Measurements from ENCODE around the gene KRT26. TPM values are rescaled to one million over a fixed set of nuclear protein-coding genes. Genes with fewer than 3 reads are reported as not detected.
A peak's percentile ranks its signal among the peaks of the same experiment; 100 is the strongest.

KRT26 gene
- total RNA-seq, 1 donor from 2014 or later, result not detected

DNA sequence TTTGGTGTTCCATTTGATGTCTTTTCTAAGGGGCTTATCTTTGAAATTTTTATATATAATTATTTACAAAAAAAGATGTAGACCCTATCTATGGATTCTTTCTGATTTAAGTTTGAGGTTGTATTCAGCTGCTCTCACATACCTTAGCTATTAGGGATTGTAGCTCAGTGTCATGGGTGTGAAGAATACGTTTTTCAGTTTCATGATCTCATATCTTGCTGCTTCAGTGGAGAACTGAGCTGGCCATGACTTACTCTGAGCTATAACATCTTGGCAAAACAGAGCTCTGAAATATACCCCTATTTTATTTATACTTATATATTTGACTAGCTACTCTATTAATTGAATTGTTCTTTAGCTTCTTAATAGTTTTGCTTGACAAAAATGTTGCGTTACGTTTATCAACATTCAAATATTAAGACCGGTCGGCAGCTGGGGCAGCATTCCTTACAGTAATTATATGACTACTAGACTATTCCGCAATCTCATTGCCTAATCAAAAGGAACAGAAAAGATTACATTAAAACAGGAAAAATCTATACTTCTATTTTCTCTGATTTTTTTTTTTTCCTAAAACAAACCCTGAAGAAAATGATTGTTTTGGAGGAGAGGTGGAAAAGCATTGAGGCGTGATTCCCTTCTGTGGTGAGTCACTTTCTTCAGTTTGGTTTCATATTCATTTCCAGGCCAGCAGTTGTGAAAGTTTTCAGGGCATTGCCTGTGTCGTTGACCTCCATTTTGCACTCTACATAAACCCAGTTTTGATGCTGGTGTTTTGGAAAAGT lies 44.4 kb downstream of the KRT26 start:
- no peak for DNase-seq (ENCODE audit: low read depth in 2 of 2)

DNA sequence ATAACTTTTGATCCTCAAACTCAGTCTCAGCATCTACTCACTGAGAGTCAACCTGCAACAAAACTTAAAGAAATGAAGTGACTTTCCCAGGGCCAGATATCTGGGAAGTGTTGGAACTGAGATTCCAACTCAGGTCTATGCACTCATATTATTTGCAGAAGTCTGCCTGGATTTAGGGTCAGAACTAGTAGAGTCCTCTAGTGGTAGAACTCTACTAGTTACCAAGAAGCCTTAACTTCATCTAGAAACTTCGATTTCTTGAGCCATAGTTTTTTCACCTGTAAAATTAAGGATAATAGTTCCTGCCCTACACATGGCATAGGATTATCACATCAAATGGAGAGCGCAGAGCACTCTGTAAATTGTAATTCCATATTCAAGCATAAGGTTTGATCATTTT lies 45.1 kb downstream of the KRT26 start:
- peak in 1 of 2 donors; percentile 28 for DNase-seq (ENCODE audit: low read depth in 2 of 2)

DNA sequence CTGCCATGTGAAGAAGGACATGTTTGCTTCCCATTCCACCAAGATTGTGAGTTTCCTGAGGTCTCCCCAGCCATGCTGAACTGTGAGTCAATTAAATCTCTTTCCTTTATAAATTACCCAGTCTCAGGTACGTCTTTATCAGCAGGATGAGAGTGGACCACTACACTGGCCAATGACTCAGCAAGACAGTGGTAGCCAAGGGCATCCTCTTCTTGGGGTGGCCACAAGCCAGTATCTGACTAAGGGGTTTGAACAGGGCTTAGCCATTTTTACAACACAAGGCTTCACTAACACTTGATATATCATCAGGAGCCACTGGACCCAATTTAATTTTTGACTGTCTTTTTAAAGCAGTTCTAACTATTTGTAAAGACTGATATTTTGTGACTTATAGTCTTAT lies 47.3 kb downstream of the KRT26 start:
- no peak for DNase-seq (ENCODE audit: low read depth in 2 of 2)

DNA sequence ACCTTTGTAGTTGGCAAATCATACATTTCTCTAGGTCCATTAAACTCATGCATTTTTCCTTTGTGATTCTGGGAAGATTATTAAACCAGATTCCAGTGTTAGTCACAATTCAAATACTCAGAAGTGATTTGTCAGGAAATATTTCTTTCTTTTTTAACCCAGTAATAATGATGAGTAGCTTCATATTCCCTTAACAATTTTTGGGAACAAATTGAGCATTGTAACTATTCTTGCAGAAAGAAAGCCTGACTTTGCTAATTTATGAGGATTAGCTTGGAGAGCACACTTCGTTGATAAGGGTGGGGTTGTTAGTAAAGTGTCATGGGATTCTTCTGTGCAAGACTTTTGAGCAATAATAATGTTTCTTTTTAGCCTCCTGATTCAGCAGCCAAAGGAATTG lies 49.8 kb downstream of the KRT26 start:
- DNase-seq (ENCODE audit: low read depth in 2 of 2), result no peak

DNA sequence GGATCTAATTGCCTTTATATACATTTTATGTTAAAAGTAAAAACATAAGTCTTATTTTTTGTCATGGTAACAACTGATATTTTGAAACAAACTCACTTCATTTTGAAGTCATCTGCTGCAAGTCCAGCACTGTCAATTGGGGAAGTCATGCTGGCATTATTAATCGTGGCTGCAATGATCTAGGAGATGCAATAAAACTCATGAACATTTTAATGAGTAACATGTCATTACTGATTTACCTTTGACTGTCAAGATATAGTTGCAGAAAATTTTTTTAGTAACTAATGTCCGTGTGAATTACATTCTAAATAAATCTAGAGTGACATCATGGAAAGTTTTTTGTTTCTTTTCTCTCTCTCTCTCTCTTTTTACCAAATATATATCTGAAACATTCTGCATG lies 51.1 kb downstream of the KRT26 start:
- DNase-seq (ENCODE audit: low read depth in 2 of 2), result no peak

DNA sequence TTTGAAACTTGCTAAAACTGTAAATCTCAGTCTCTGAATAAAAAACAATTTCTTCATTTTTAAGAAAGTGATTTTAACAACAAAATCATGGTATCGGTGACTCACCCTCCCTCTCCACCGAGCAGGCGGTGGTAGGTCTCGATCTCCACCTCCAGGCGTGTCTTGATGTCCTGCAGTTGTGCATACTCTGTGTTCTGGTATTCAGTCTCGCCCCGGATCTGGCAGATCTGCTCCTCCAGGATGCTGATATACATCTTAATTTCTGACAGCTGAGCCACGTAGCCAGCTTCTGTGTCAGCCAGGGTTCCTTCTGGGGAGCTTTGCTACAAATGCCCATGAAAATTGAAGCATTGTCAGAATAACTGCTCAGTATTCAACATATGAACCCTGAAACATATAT lies 53.1 kb downstream of the KRT26 start:
- no peak for DNase-seq (ENCODE audit: low read depth in 2 of 2)

DNA sequence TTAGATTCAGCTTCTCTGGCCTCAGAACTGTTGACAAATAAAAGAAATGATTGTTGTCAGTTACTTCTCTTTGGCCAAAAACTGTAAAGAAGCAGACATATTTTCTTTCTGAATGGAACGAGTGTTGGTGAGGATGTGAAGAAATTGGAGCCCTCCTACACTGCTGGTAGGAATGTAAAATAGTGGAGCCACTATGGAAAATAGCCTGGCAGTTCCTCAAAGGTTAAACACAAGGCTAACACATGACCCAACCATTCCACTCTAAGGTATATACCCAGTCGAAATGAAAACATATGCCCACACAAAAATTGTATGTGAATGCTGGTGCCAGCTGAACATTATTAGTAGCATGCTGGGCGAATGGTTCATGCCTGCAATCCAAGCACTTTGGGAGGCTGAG lies 54.2 kb downstream of the KRT26 start:
- no peak for DNase-seq (ENCODE audit: low read depth in 2 of 2)

Other genes starting within 250 kb of the KRT26 start
- under 0.01 TPM in 1 of 2 replicates, not detected in the other for gene CCR7, start 206.7 kb downstream of the KRT26 start, total RNA-seq
- gene SMARCE1, start 124.4 kb downstream of the KRT26 start, total RNA-seq, result 61.1 and 63.3 TPM in 2 replicates
- 0.13 TPM in 2 replicates for gene KRT222, start 107.0 kb downstream of the KRT26 start, total RNA-seq
- not detected in 2 replicates for gene KRT24, start 68.4 kb downstream of the KRT26 start, total RNA-seq
- not detected in 2 replicates for gene KRT25, start 16.9 kb downstream of the KRT26 start, total RNA-seq
- not detected in 2 replicates for gene KRT27, start 10.3 kb upstream of the KRT26 start, total RNA-seq
- not detected in 2 replicates for gene KRT28, start 27.8 kb upstream of the KRT26 start, total RNA-seq
- gene KRT10, start 50.4 kb upstream of the KRT26 start, total RNA-seq, result 1.9 and 2.3 TPM in 2 replicates
- not detected in 2 replicates for gene KRT12, start 95.0 kb upstream of the KRT26 start, total RNA-seq
- gene KRT20, start 113.0 kb upstream of the KRT26 start, total RNA-seq, result not detected in 2 replicates
- gene KRT23, start 165.4 kb upstream of the KRT26 start, total RNA-seq, result 2.1 TPM in 1 of 2 replicates, not detected in the other
- gene KRT39, start 194.7 kb upstream of the KRT26 start, total RNA-seq, result not detected in 2 replicates
- not detected in 2 replicates for gene KRT40, start 212.1 kb upstream of the KRT26 start, total RNA-seq
- gene KRTAP3-3, start 222.0 kb upstream of the KRT26 start, total RNA-seq, result not detected in 2 replicates
- gene KRTAP3-2, start 227.7 kb upstream of the KRT26 start, total RNA-seq, result not detected in 2 replicates
- not detected in 2 replicates for gene KRTAP3-1, start 236.9 kb upstream of the KRT26 start, total RNA-seq

All from dermis microvascular lymphatic vessel endothelial cell (primary cell).